Suprapubic skin (tissue), 4 donors: ENCODE results near the gene ANTXR2. TPM values are rescaled to one million over a fixed set of nuclear protein-coding genes. Genes with fewer than 3 reads are reported as not detected.

Source experiments
- DNase-seq, 2 donors: peaks; one replicate each; pipeline ENCODE4 v3.0.0-alpha.2; 2019; ENCODE audit warnings: low spot score in 2 of 2
- H3K27ac ChIP-seq: fragments of 200-600 bp; sonication (generic); one replicate; pipeline ENCODE4 v1.5.1; 2019
- H3K27me3 ChIP-seq: fragments of 200-600 bp; sonication (generic); one replicate; pipeline ENCODE4 v1.5.1; 2019
- H3K36me3 ChIP-seq: fragments of 200-600 bp; sonication (generic); one replicate; pipeline ENCODE4 v1.5.1; 2019
- H3K4me1 ChIP-seq: fragments of 200-600 bp; sonication (generic); one replicate; pipeline ENCODE4 v1.5.1; 2019
- H3K4me3 ChIP-seq: fragments of 200-600 bp; sonication (generic); one replicate; pipeline ENCODE4 v1.5.1; 2019; ENCODE audit warnings: mild to moderate bottlenecking
- H3K9me3 ChIP-seq: fragments of 200-600 bp; sonication (generic); one replicate; pipeline ENCODE4 v1.5.1; 2019
- EP300 ChIP-seq: sonication (generic); formaldehyde crosslinking; IDR thresholded peaks from one replicate; pipeline ENCODE4 v1.6.1; 2017; ENCODE audit warnings: antibody characterized with exemption
- POLR2A ChIP-seq, 2 donors: fragments of 450-650 bp; IDR thresholded peaks; one replicate each; pipeline ENCODE4 v1.6.1; 2017; ENCODE audit warnings: antibody characterized with exemption in 2 of 2, mild to moderate bottlenecking in 2 of 2, moderate library complexity in 2 of 2
- POLR2AphosphoS5 ChIP-seq, 3 donors: sonication (generic); formaldehyde crosslinking; IDR thresholded peaks; one replicate each; pipeline ENCODE4 v1.6.1; 2017; ENCODE audit warnings: antibody characterized with exemption in 3 of 3
- WGBS: methylation state at CpG from one replicate; pipeline ENCODE4 v1.1.5; 2018; 5-methylcytosine and 5-hydroxymethylcytosine counted together
- total RNA-seq, 4 donors: library from RNA; depleted of rRNA; stranded (reverse); fragments of >200 nt; gene quantifications; one replicate each; pipeline ENCODE4 v1.1.0, GENCODE V29; 2016
- TF ChIP-seq, protein P1 (sequence below), 2 donors: fragments of 200-600 bp in 1 of 2; fragments of 450-650 bp in 1 of 2; sonication (generic) in 1 of 2; IDR thresholded peaks; one replicate each; pipeline ENCODE4 v1.5.1; 2016 to 2019; ENCODE audit warnings: antibody characterized with exemption in 2 of 2, mild to moderate bottlenecking in 1 of 2, moderate library complexity in 1 of 2

ANTXR2 gene
- total RNA-seq, 4 donors from 2014 or later = 9.8 to 22.2 (median 12.8) TPM

DNA sequence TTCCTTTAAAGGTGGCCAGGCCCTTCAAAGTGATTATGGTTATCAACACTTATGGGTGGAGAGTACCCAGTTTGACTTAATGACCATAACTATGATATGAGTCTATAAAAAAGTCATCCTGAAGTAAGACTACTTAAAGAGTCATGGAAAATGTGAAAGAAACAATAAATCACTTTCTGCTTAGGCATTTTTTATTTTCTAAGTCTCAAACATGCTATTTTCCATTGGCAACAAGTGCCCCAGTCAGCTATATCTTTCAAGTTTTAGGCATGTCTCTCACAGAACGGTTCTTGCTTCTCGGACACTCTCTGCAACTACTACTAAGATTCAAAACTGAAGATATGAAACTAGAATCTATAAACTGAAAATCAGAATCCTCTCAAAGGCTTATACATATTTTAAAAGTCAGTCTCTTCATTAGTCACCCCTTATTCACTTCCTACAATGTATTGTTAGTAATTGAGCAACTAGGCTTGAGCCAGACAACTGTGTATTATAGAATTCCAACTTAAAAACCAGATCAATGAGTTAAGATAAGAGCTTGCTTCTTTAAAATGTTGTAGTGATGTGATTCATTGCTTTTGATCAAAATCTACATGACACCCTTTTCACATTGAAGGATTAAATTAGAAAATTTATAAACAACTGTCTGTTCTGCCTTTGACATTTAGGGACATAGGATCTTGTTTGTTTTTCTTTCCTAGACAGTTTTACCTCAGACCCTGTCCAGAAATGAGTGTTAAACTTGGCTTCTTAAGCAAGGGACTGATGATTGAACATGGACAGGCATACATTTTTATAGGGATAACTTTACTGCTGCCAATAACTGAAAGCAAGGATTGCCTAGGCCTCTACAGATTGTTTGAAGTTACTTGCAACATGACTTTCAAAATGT, 2.9 kb downstream of the ANTXR2 start:
- TF ChIP-seq, protein P1, sequence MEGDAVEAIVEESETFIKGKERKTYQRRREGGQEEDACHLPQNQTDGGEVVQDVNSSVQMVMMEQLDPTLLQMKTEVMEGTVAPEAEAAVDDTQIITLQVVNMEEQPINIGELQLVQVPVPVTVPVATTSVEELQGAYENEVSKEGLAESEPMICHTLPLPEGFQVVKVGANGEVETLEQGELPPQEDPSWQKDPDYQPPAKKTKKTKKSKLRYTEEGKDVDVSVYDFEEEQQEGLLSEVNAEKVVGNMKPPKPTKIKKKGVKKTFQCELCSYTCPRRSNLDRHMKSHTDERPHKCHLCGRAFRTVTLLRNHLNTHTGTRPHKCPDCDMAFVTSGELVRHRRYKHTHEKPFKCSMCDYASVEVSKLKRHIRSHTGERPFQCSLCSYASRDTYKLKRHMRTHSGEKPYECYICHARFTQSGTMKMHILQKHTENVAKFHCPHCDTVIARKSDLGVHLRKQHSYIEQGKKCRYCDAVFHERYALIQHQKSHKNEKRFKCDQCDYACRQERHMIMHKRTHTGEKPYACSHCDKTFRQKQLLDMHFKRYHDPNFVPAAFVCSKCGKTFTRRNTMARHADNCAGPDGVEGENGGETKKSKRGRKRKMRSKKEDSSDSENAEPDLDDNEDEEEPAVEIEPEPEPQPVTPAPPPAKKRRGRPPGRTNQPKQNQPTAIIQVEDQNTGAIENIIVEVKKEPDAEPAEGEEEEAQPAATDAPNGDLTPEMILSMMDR (IDR thresholded peaks at IDR 0.05) = no peak
- TF ChIP-seq POLR2A (IDR thresholded peaks at IDR 0.05) (no peak), POLR2AphosphoS5 (IDR thresholded peaks at IDR 0.05) (no peak), EP300 (no peak)
- Histone ChIP-seq H3K36me3 (peaks cover 12% of the 10 kb centered on the region), H3K9me3 (no peaks in the 10 kb centered on the region), H3K4me1 (peaks cover 23% of the 10 kb centered on the region), H3K4me3 (peak overlapping the region; percentile 69), H3K27ac (no peak overlapping the region), H3K27me3 (no peaks in the 10 kb centered on the region)
- DNase-seq = no peak
- 77% methylated on average over 2 of the region's 2 CpGs for WGBS

DNA sequence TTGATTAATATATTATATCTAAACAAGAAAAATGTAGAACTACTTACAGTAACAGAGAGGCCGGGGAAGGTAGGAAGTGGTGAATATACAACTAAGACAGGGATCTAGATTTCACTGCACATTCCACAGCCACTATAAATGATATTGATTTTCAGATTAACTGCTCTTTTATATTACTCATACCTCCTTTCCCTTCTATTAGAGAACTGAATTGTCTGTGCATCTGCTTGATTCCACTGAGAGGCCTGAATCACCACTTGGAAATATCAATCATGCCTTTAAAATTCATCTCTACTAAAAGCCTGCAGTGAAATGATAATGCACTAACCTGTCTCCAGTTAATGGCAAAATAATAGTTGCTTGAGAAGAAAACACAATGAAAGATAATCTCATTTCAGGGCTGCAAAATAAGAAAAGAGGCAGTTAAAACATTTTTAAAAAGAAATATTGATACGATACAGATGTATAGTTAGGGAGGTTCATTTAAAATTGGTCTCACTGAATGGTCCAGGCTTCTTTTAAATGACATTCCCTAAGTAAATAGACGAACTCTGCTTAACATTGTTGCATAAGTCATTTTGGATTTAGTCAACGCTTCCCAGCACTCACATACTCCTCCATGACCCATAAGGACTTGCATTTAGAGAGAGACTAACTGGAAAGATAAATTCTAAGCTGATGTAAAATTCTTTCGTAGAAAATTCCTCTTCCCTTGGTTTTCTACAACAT, 3.8 kb downstream of the ANTXR2 start:
- Histone ChIP-seq H3K27me3 (no peaks in the 10 kb centered on the region), H3K4me3 (no peak overlapping the region), H3K4me1 (peaks cover 23% of the 10 kb centered on the region), H3K36me3 (peaks cover 12% of the 10 kb centered on the region), H3K9me3 (no peaks in the 10 kb centered on the region), H3K27ac (no peak overlapping the region)
- no peak for TF ChIP-seq EP300
- TF ChIP-seq, protein P1 (IDR thresholded peaks at IDR 0.05) = no peak
- TF ChIP-seq POLR2A (IDR thresholded peaks at IDR 0.05) = no peak
- TF ChIP-seq POLR2AphosphoS5 (IDR thresholded peaks at IDR 0.05) = no peak
- WGBS = 89% methylated on average over 5 of the region's 5 CpGs
- DNase-seq = no peak

DNA sequence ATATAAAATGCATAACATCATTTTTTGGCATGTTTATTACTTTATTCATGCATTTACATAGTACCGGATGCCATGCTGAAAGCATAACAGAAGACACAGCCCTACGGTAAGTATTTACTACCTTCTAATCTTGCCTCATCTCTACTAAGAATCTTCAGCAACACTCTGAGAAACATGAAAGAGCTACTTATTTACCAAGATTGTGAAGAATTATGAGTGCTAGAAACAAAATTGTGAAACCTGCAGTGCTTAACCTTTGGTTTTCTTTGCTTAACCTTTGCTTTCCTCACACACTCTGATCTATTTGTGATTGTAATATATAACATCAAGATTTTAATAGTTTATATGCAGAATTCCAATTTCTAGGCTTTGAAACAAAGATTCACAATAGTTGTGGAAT, 7.4 kb downstream of the ANTXR2 start:
- no peaks in the 10 kb centered on the region for H3K9me3 ChIP-seq
- no peak overlapping the region for H3K4me3 ChIP-seq
- WGBS = 63% methylated on average over 2 of the region's 2 CpGs
- H3K4me1 ChIP-seq = peaks cover 4% of the 10 kb centered on the region
- H3K36me3 ChIP-seq = peaks cover 12% of the 10 kb centered on the region
- no peak for DNase-seq
- no peaks in the 10 kb centered on the region for H3K27me3 ChIP-seq
- TF ChIP-seq, protein P1 (IDR thresholded peaks at IDR 0.05) = no peak
- no peak for TF ChIP-seq POLR2A (IDR thresholded peaks at IDR 0.05)
- TF ChIP-seq POLR2AphosphoS5 (IDR thresholded peaks at IDR 0.05) = no peak
- TF ChIP-seq EP300 = no peak
- no peak overlapping the region for H3K27ac ChIP-seq

DNA sequence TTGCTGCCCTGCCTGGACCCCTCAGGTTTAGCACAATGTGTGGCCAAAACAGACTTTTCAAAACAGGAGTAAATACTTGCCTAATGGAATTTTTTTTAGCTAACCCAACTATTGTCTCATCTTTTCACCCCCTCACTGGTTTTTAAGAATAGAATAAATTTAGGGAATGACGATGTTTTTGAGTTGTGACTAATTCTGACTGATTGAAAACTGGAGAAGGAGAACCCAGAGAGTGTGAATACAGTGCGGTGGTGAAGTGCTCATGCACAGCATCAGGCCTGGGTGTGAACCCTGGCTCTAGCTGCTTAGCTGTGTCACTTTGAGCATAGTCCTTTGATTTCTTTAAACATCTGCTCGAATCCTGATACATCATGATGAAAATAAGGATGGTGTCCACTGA, 10.5 kb downstream of the ANTXR2 start:
- Histone ChIP-seq H3K27me3 (no peaks in the 10 kb centered on the region), H3K4me3 (no peak overlapping the region), H3K27ac (no peak overlapping the region), H3K4me1 (peaks cover 3% of the 10 kb centered on the region), H3K9me3 (no peaks in the 10 kb centered on the region), H3K36me3 (peaks cover 10% of the 10 kb centered on the region)
- DNase-seq = no peak
- no peak for TF ChIP-seq POLR2A (IDR thresholded peaks at IDR 0.05)
- TF ChIP-seq, protein P1 (IDR thresholded peaks at IDR 0.05) = no peak
- 82% methylated on average over 3 of the region's 3 CpGs for WGBS

DNA sequence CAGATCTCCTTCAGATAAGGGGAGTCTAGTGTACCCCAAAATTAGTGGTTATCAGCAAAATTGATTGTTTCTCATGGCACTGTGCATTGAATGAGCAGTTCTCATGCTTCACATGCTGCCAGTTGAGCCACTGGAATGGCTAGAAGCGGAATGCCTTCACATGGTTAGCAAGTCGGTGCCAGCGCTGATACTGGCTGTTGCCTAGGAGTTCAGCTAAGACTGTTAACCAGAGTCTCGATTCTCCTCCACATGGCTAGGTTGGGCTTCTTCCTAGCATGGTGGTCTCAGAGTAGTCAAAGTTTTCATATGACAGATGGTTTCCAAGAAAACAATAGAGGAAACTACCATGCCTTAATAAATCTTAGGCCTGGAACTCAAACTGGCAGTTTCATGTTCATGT, 12.2 kb downstream of the ANTXR2 start:
- H3K4me3 ChIP-seq = no peak overlapping the region
- no peak for DNase-seq
- H3K4me1 ChIP-seq = peaks cover 3% of the 10 kb centered on the region
- no peak overlapping the region for H3K27ac ChIP-seq
- H3K36me3 ChIP-seq = no peaks in the 10 kb centered on the region
- 87% methylated on average over 4 of the region's 4 CpGs for WGBS
- H3K27me3 ChIP-seq = no peaks in the 10 kb centered on the region
- TF ChIP-seq POLR2A (IDR thresholded peaks at IDR 0.05) = no peak
- no peak for TF ChIP-seq EP300
- TF ChIP-seq, protein P1 (IDR thresholded peaks at IDR 0.05) = no peak
- TF ChIP-seq POLR2AphosphoS5 (IDR thresholded peaks at IDR 0.05) = no peak
- no peaks in the 10 kb centered on the region for H3K9me3 ChIP-seq
